ENCODE measurements around the gene INCA1. TPM values are rescaled to one million over a fixed set of nuclear protein-coding genes. Genes with fewer than 3 reads are reported as not detected.

INCA1 gene
- total RNA-seq, 1 donor from 2014 or later: 1.7 TPM

- TF ChIP-seq, protein P1, sequence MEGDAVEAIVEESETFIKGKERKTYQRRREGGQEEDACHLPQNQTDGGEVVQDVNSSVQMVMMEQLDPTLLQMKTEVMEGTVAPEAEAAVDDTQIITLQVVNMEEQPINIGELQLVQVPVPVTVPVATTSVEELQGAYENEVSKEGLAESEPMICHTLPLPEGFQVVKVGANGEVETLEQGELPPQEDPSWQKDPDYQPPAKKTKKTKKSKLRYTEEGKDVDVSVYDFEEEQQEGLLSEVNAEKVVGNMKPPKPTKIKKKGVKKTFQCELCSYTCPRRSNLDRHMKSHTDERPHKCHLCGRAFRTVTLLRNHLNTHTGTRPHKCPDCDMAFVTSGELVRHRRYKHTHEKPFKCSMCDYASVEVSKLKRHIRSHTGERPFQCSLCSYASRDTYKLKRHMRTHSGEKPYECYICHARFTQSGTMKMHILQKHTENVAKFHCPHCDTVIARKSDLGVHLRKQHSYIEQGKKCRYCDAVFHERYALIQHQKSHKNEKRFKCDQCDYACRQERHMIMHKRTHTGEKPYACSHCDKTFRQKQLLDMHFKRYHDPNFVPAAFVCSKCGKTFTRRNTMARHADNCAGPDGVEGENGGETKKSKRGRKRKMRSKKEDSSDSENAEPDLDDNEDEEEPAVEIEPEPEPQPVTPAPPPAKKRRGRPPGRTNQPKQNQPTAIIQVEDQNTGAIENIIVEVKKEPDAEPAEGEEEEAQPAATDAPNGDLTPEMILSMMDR (IDR thresholded peaks at IDR 0.05): no peak
- TF ChIP-seq POLR2AphosphoS5 (IDR thresholded peaks at IDR 0.05; ENCODE audit: insufficient read depth in 1 of 2, low read depth in 1 of 2) (no peak), POLR2A (IDR thresholded peaks at IDR 0.05) (no peak)
- Histone ChIP-seq H3K27me3 (no peaks in the 10 kb centered on the region), H3K9me3 (no peaks in the 10 kb centered on the region), H3K36me3 (peaks cover 0 to 6% of the 10 kb centered on the region in 2 donors), H3K27ac (peak overlapping the region; percentile 96), H3K4me1 (peaks cover 44% of the 10 kb centered on the region), H3K4me3 (no peak overlapping the region)
- intact Hi-C loops (cut with DNase I): no loop called here
- no peak for DNase-seq (ENCODE audit: extremely low spot score in 2 of 2)
Observed at GRCh38 chr17:4965311-4965986, 31.9 kb downstream of the INCA1 start.

DNA sequence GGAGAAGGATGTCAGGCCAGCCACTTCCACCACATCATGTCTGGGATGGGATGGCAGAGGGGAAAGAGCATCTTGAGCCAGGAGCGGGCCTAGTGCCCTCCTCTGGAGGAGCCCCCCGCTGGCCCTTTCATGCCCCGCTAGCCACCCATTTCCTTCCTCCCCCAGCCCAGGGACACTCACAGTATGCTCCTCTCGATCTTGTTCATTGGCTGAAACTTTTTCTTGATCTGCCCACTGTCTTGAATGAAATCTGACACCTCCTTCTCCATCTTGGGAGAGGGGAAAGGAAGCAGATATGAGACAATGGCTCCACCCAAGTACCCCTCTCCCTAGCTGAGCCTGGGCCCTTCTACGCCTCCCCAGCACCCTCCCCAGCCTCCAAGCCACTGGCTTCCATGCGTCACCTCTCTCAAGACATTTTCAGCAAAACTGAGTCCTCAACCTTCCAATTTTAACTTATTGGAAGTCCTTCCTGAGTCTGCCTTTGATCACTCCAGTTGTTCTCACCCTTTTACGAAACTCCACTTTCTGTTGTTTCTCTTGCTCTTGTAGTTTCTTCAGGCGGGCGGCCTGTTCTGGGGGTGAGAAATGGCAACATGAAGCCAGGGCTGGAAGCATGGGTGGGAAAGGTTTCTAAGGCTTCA lies 36.9 kb downstream of the INCA1 start:
- H3K36me3 ChIP-seq: peaks cover 0 to 20% of the 10 kb centered on the region in 2 donors
- H3K4me3 ChIP-seq: no peak overlapping the region
- intact Hi-C loops (cut with DNase I): no loop called here
- TF ChIP-seq POLR2AphosphoS5 (IDR thresholded peaks at IDR 0.05; ENCODE audit: insufficient read depth in 1 of 2, low read depth in 1 of 2) (no peak), POLR2A (IDR thresholded peaks at IDR 0.05) (no peak)
- TF ChIP-seq, protein P1 (IDR thresholded peaks at IDR 0.05): no peak
- no peak overlapping the region for H3K27ac ChIP-seq
- no peaks in the 10 kb centered on the region for H3K27me3 ChIP-seq
- H3K4me1 ChIP-seq: peaks cover 7% of the 10 kb centered on the region
- no peaks in the 10 kb centered on the region for H3K9me3 ChIP-seq
- no peak for DNase-seq (ENCODE audit: extremely low spot score in 2 of 2)

- Histone ChIP-seq H3K27me3 (no peaks in the 10 kb centered on the region), H3K4me1 (no peaks in the 10 kb centered on the region), H3K27ac (no peak overlapping the region), H3K36me3 (peaks cover 0 to 20% of the 10 kb centered on the region in 2 donors), H3K9me3 (no peaks in the 10 kb centered on the region), H3K4me3 (no peak overlapping the region)
- intact Hi-C loops (cut with DNase I): no loop called here
- no peak for DNase-seq (ENCODE audit: extremely low spot score in 2 of 2)
- TF ChIP-seq POLR2AphosphoS5 (IDR thresholded peaks at IDR 0.05; ENCODE audit: insufficient read depth in 1 of 2, low read depth in 1 of 2) (no peak), POLR2A (IDR thresholded peaks at IDR 0.05) (no peak)
- TF ChIP-seq, protein P1 (IDR thresholded peaks at IDR 0.05): no peak
Observed at GRCh38 chr17:4959261-4959965, 37.9 kb downstream of the INCA1 start.

GRCh38 chr17:4958102-4958501 lies 39.2 kb downstream of the INCA1 start:
- TF ChIP-seq POLR2AphosphoS5 (IDR thresholded peaks at IDR 0.05; ENCODE audit: insufficient read depth in 1 of 2, low read depth in 1 of 2) (no peak), POLR2A (IDR thresholded peaks at IDR 0.05) (no peak)
- no peak overlapping the region for H3K4me3 ChIP-seq
- H3K4me1 ChIP-seq: peaks cover 5% of the 10 kb centered on the region
- intact Hi-C loops (cut with DNase I): no loop called here
- no peak overlapping the region for H3K27ac ChIP-seq
- no peaks in the 10 kb centered on the region for H3K9me3 ChIP-seq
- no peak for DNase-seq (ENCODE audit: extremely low spot score in 2 of 2)
- peaks cover 0 to 20% of the 10 kb centered on the region in 2 donors for H3K36me3 ChIP-seq
- H3K27me3 ChIP-seq: no peaks in the 10 kb centered on the region

GRCh38 chr17:4956493-4957061 lies 40.7 kb downstream of the INCA1 start:
- peaks cover 5% of the 10 kb centered on the region for H3K4me1 ChIP-seq
- no peak overlapping the region for H3K4me3 ChIP-seq
- TF ChIP-seq, protein P1 (IDR thresholded peaks at IDR 0.05): no peak
- TF ChIP-seq POLR2A (IDR thresholded peaks at IDR 0.05): no peak
- TF ChIP-seq POLR2AphosphoS5 (IDR thresholded peaks at IDR 0.05; ENCODE audit: insufficient read depth in 1 of 2, low read depth in 1 of 2): no peak
- DNase-seq (ENCODE audit: extremely low spot score in 2 of 2): no peak
- H3K27ac ChIP-seq: no peak overlapping the region
- intact Hi-C loops (cut with DNase I): no loop called here
- no peaks in the 10 kb centered on the region for H3K27me3 ChIP-seq
- no peaks in the 10 kb centered on the region for H3K9me3 ChIP-seq
- peaks cover 0 to 20% of the 10 kb centered on the region in 2 donors for H3K36me3 ChIP-seq
